LNCaP clone FGC (cell line): ENCODE measurements around the gene RHCE.
"Not testable (repeated sequence)": the region's sequence is repeated elsewhere in the genome, so short reads cannot be mapped to it uniquely, and the experiment has no call there.

Source experiments
- DNase-seq: peaks from one replicate; pipeline ENCODE4 v3.0.0-alpha.2; 2011; ENCODE audit warnings: low read depth
- H3K4me3 ChIP-seq: 2 replicates; pipeline ENCODE4 v1.5.1; 2011; ENCODE audit warnings: mild to moderate bottlenecking, low read depth, low read length, control low read depth
- TF ChIP-seq, protein P1 (sequence below): IDR thresholded peaks from 2 replicates; pipeline ENCODE4 v1.5.1; 2012; ENCODE audit warnings: mild to moderate bottlenecking; ENCODE audit not compliant: control insufficient read depth, insufficient read depth; ENCODE audit errors: extremely low read depth

RHCE gene

DNA sequence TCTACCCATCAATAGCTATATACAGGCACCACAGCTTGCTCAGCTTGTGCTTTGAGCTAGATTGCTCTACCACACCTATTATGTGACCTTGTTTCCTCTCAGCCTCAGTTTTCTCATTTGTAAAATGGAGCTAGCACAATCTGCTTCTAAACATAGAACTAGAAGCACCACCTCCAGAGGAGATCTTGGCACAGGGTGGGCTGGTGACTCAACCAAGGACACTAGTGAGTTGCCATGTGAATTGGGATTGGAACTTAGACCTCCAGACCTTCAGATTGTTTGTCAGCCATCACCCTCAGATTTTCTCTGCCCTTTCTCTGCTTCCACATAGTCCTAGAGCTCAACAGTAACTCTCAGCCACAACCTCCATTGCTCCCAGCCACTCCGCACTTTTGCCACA is 7.1 kb upstream of the RHCE start:
- no peak for DNase-seq
- TF ChIP-seq, protein P1, sequence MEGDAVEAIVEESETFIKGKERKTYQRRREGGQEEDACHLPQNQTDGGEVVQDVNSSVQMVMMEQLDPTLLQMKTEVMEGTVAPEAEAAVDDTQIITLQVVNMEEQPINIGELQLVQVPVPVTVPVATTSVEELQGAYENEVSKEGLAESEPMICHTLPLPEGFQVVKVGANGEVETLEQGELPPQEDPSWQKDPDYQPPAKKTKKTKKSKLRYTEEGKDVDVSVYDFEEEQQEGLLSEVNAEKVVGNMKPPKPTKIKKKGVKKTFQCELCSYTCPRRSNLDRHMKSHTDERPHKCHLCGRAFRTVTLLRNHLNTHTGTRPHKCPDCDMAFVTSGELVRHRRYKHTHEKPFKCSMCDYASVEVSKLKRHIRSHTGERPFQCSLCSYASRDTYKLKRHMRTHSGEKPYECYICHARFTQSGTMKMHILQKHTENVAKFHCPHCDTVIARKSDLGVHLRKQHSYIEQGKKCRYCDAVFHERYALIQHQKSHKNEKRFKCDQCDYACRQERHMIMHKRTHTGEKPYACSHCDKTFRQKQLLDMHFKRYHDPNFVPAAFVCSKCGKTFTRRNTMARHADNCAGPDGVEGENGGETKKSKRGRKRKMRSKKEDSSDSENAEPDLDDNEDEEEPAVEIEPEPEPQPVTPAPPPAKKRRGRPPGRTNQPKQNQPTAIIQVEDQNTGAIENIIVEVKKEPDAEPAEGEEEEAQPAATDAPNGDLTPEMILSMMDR, result no peak
- no peak overlapping the region for H3K4me3 ChIP-seq

DNA sequence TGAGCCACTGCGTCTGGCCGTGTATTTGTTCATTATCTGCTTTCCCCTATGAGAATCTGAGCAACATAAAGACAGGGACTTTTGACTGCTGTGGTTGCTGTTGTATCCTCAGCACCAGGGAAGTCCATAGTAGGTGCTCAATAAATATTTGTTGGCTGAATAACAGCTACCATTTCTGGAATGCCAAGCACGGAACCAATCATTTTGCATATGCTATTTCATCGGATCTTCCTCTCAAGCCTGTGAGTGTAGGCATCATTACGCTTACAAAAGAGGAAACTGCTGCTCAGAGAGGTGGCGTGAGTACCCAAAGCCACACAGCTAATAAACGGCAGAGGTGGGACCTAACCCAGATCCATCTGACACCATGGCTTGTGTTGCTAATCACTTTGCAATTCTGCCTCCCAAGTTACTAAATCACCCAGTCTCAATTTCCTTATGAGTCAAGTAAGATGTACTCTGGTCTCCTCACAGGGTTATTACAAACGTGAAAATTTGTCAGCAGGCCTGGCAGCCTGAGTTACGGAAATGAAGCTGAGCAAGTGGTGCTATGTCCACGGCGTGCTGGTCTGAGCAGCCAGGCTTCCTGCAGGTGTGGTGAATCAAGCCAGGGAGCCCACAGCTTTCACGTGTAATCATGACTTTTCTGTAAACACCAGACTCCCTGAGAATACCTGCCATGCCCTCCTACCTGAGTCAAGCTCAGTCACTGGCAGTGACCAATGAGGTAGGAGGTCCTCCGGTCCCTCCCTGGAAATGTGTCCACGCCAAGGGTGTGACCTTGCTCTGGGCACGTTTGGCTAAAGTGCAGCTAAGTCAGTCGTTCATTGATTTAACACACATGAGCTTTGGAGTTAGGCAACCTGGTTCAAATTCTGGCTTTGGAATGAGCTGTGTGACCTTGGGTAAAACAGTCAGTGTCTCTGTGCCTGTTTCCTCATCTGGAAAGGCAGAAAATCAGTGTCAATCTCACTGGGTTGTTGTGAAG is 4.8 kb upstream of the RHCE start:
- DNase-seq, result no peak
- H3K4me3 ChIP-seq, result no peak overlapping the region
- TF ChIP-seq, protein P1, result no peak

DNA sequence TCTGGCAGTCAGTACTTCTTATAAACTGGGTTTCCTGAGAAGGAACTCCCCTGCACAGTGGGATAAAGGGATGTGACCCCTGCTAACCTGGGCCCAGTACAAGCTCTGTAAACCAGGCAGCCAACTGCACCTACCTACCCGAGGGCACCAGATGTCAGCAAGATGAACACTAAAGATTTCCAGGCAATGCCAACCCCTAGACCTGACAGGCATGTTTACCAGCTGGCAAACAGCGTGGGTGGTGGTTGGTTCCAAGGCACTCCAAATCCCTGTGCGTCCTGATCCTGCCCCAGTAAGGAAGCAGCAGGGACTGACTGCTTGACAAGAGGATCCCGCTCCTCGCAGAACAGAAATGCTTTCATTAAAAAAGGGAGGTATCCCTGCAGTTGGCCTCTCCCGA is 2.6 kb upstream of the RHCE start:
- not testable (repeated sequence) for H3K4me3 ChIP-seq
- DNase-seq, result peak; percentile 78

DNA sequence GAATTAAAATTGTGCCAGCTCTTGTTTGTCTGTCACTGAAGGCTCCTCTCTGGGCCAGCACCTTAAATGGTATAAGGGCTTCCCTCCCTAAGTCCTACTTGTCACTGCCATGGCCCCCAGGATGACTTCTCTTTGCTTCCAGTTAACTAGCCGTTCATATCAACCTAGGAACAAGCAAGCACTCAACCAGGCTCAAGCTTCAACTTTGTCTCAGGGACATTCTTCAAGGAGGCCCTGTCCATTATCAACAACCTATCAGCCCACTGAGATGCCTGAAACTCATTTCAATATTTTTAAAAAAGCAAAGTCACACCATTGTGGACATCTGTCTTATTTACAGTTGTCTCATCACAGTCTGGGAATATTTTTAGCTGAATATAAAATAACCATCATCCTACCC is 1.3 kb downstream of the RHCE start:
- not testable (repeated sequence) for DNase-seq

DNA sequence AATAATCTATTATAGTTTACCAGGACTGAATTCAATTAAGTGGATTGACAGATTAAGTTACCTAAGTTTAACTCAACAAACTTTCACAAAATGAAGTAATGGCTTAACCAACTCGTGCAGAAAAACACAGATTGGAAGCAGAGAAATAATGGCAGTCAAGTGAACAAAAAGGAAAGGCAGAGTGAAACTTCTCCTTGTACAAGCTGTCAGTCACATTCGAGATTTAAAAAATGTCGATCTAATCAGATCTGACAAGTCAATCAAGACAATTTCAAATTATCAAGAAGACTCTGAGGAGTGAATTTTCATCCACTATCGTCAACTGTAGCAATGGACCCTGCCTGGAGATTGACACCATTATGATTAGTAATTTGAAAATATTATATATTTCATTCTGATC is 3.3 kb downstream of the RHCE start:
- not testable (repeated sequence) for H3K4me3 ChIP-seq, DNase-seq

More for the DNA sequence above, 1.3 kb downstream of the RHCE start:
- not testable (repeated sequence) for H3K4me3 ChIP-seq

DNA sequence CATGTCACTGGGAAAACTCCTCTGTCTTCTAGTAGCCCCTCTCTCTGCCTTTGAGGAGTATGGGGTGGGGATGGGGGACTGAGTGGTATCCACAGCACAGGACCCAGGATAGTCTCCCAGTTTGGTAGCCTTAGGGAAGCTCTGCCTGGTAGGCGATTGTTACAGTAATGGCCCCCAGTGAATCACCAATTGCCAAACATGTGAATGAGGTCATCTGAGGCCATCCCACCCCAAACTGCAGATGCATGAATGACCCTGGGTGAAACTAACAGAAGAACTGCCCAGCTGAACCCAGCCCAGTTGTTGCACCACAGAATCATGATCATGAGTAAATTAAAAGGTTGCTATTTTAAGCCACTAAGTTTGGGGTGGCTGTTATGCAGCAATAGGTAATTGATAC is 6.0 kb downstream of the RHCE start:
- DNase-seq, H3K4me3 ChIP-seq: not testable (repeated sequence)

DNA sequence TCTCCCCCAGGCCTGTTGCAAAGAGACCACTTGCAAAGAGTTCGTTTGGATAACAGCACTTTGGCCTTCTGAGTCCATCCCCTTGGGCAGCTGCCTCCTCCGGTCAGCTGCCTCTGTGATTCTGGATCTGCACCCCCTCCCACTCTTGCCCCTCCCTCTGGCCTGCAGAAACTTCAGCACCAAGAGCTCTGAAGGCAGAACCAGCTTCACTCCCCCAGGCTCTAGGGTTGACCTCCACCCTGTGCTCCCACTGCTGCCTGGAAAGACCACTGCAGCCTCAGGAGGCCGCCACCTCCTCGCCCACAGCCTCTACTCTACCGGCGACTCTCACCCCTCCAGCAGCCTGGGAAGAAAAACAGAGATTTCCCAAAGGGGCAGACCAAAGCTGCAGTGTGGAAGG is 6.5 kb downstream of the RHCE start:
- DNase-seq, H3K4me3 ChIP-seq: not testable (repeated sequence)

DNA sequence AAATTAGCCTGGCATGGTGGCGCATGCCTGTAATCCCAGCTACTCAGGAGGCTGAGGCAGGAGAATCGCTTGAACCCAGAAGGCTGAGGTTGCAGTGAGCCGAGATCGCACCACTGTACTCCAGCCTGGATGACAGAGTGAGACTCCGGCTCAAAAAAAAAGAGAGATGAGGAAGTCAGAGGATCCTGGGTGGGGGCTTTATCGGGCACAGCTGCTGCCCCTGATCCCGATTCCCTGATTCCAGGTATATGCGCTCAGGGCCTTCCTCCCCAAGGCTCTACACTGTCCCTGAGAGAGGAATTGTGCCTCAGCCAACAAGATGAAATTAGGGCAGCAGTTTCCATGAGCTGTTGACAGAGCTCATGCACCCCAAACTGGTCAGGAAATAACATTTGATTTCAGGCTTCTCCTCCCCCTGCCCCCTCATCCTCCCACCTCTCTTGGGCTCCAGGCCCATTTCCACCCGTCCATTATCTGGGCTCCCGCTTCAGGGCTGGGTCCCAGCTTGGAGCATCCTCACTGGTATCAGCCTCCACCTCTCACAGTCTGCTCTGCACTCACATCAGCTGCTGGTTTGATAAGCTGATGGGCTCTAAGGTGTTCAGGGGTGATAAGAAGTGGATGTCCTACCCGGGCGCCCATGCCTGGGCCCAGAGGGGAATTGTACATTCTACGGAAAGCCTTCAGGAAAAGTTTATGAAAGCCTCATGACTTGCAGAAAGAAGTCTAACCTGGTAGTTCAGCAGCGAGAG is 7.6 kb downstream of the RHCE start:
- not testable (repeated sequence) for H3K4me3 ChIP-seq, DNase-seq

DNA sequence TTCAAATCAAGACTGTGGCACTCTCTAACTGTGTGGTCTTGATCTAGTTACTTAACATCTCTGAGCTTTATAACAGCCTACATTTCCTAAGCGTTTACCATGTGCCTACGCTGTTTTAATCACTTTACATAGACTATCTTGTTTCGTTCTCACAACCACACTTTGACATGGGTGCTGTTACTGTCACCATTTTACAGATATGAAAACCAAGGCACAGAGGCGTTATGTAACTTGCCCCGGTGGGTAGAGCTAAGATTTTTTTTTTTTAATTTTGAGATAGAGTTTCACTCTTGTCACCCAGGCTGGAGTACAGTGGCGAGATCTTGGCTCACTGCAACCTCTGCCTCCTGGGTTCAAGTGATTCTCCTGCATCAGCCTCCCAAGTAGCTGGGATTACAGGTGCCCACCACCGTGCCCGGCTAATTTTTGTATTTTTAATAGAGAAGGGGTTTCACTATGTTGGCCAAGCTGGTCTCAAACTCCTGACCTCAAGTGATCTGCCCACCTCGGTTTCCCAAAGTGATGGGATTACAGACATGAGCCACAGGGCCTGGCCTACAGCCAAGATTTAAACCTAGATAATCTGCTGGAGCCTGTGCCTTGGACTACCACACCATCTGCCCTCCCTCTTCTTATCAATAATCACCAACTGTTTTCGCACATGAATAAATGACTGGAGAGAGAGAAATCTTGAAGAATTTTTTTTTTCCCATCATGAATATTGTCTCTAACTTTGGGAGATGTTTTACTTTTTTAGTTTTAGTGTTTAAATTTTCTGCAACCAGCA is 10.8 kb downstream of the RHCE start:
- not testable (repeated sequence) for H3K4me3 ChIP-seq, DNase-seq

DNA sequence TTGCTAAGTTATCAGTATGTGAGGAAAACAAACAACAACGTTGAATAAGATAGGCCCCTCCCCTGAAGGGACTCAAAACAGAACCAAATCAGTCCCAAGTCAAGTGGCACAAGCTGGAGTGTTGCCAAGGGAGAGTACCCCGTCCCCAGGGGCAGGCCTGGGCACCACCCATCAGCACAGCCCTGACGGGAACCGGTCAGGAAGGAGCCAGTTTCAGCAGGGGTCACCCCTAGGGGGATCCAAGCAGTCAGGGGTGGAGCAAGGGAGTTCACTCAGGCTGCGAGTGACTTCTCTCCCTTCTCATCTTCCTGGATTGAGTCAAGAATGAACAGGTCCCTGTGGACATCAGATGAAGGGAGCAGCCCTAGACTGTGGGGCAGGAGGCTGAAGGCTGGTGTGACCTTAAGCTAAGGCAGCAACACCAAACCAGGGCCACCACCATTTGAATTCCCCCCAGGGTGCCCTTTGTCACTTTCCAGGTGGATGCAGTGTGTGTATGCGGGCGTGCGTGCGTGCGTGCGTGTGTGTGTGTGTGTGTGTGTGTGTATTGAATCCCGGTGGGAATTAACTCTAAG is 14.8 kb downstream of the RHCE start:
- not testable (repeated sequence) for H3K4me3 ChIP-seq, DNase-seq
